Mesenchymal stem cell (in vitro differentiated cells and primary cell): ENCODE results near the gene PTPN14.

Experiments used
- DNase-seq: peaks from one replicate; pipeline ENCODE4 v3.0.0-alpha.2; 2013
- H2AFZ ChIP-seq: one replicate; pipeline ENCODE4 v1.6.1; 2013; ENCODE audit warnings: low read depth, mild to moderate bottlenecking, control low read depth, inconsistent platforms, low read length, moderate library complexity
- H2AK5ac ChIP-seq: 2 replicates; pipeline ENCODE4 v1.6.1; 2013; ENCODE audit warnings: low read length, moderate library complexity, mild to moderate bottlenecking, inconsistent platforms; ENCODE audit not compliant: severe bottlenecking
- H2BK120ac ChIP-seq: one replicate; pipeline ENCODE4 v1.6.1; 2013; ENCODE audit warnings: low read depth, mild to moderate bottlenecking, inconsistent platforms, low read length, moderate library complexity
- H2BK12ac ChIP-seq, 2 experiments: one replicate each; pipeline ENCODE4 v1.6.1; 2013; ENCODE audit warnings: inconsistent platforms in 2 of 2, low read length in 2 of 2, mild to moderate bottlenecking in 2 of 2, moderate library complexity in 2 of 2, control low read depth in 1 of 2
- H2BK15ac ChIP-seq: one replicate; pipeline ENCODE4 v1.6.1; 2013; ENCODE audit warnings: mild to moderate bottlenecking, low read depth, inconsistent platforms; ENCODE audit not compliant: poor library complexity, severe bottlenecking
- H2BK5ac ChIP-seq: 2 replicates; pipeline ENCODE4 v1.6.1; 2013; ENCODE audit warnings: low read depth, mild to moderate bottlenecking, low read length, control low read depth, inconsistent platforms; ENCODE audit not compliant: poor library complexity, severe bottlenecking
- H3K14ac ChIP-seq, 2 experiments: one replicate each; pipeline ENCODE4 v1.6.1; 2013; ENCODE audit warnings: inconsistent platforms in 2 of 2, low read length in 2 of 2, control low read depth in 1 of 2, mild to moderate bottlenecking in 1 of 2, moderate library complexity in 1 of 2
- H3K18ac ChIP-seq, 2 experiments: one replicate each; pipeline ENCODE4 v1.6.1; 2013; ENCODE audit warnings: inconsistent platforms in 2 of 2, low read length in 2 of 2, control low read depth in 1 of 2, low read depth in 1 of 2, mild to moderate bottlenecking in 1 of 2
- H3K23ac ChIP-seq, 2 experiments: one replicate each; pipeline ENCODE4 v1.6.1; 2013; ENCODE audit warnings: inconsistent platforms in 2 of 2, low read length in 2 of 2, mild to moderate bottlenecking in 2 of 2, moderate library complexity in 2 of 2, control low read depth in 1 of 2
- H3K27ac ChIP-seq: 2 replicates; pipeline ENCODE4 v1.5.1; 2013; ENCODE audit warnings: mild to moderate bottlenecking, moderate library complexity, low read length, control low read depth, inconsistent platforms; ENCODE audit not compliant: poor library complexity, severe bottlenecking
- H3K27me3 ChIP-seq, 2 experiments: 2 replicates each; pipeline versions ENCODE4 v1.6.1 to v1.7.0; 2013; ENCODE audit warnings: low read length in 2 of 2, mild to moderate bottlenecking in 2 of 2, moderate library complexity in 2 of 2, control low read depth in 1 of 2, inconsistent platforms in 1 of 2; ENCODE audit not compliant: control insufficient read depth in 1 of 2, insufficient read depth in 1 of 2
- H3K36me3 ChIP-seq, 2 experiments: 2 replicates each; pipeline versions ENCODE4 v1.6.1 to v1.7.0; 2013; ENCODE audit warnings: low read length in 2 of 2, control low read depth in 1 of 2, inconsistent platforms in 1 of 2, low read depth in 1 of 2, mild to moderate bottlenecking in 1 of 2; ENCODE audit not compliant: insufficient read depth in 2 of 2, control insufficient read depth in 1 of 2
- H3K4ac ChIP-seq, 2 experiments: one replicate each; pipeline ENCODE4 v1.6.1; 2013; ENCODE audit warnings: inconsistent platforms in 2 of 2, low read length in 2 of 2, mild to moderate bottlenecking in 2 of 2, moderate library complexity in 2 of 2, control low read depth in 1 of 2, low read depth in 1 of 2
- H3K4me1 ChIP-seq: 2 replicates; pipeline ENCODE4 v1.6.1; 2013; ENCODE audit warnings: low read depth, low read length, control low read depth; ENCODE audit not compliant: control insufficient read depth, insufficient read depth
- H3K4me2 ChIP-seq: 2 replicates; pipeline ENCODE4 v1.6.1; 2013; ENCODE audit warnings: low read length, mild to moderate bottlenecking, inconsistent platforms; ENCODE audit not compliant: poor library complexity, severe bottlenecking
- H3K4me3 ChIP-seq, 2 experiments: 2 replicates each; pipeline versions ENCODE4 v1.5.1 to v1.7.0; 2013; ENCODE audit warnings: low read length in 2 of 2, mild to moderate bottlenecking in 2 of 2, control low read depth in 1 of 2, low read depth in 1 of 2; ENCODE audit not compliant: insufficient read depth in 1 of 2
- H3K79me1 ChIP-seq: replicated peaks from 2 replicates; pipeline ENCODE4 v1.6.1; 2013; ENCODE audit warnings: mild to moderate bottlenecking, control low read depth, low read length, inconsistent platforms; ENCODE audit not compliant: poor library complexity, severe bottlenecking
- H3K9ac ChIP-seq: 2 replicates; pipeline ENCODE4 v1.7.0; 2013; ENCODE audit warnings: mild to moderate bottlenecking, low read length, moderate library complexity
- H3K9me3 ChIP-seq: 2 replicates; pipeline ENCODE4 v1.7.0; 2013; ENCODE audit warnings: mild to moderate bottlenecking, low read length; ENCODE audit not compliant: control insufficient read depth
- H4K8ac ChIP-seq: one replicate; pipeline ENCODE4 v1.6.1; 2013; ENCODE audit warnings: inconsistent platforms, mild to moderate bottlenecking, low read length, moderate library complexity
- H4K91ac ChIP-seq: one replicate; pipeline ENCODE4 v1.6.1; 2013; ENCODE audit warnings: mild to moderate bottlenecking, low read length, inconsistent platforms
- WGBS: methylation state at CpG from one replicate; pipeline ENCODE4 v1.1.7; 2013; ENCODE audit warnings: mixed read lengths; 5-methylcytosine and 5-hydroxymethylcytosine counted together

The PTPN14 gene

DNA sequence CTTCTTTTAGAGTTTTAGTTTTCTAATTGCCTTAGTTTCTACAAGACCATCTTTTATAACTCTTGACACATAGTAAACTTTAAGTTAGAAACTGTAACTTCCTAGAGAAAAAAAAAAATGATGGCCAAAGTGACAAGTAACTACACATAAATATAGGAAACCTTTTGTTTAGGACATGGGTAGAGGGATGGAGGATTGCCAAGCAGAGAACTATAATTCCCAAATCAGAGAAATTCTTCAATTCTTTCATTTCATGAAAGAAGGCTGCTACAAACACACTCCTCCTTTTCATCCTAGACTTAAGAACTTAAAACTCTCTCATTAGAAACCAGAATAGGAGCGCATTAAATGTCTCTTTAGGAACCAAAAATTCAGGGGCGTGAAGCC lies 125.0 kb downstream of the PTPN14 start:
- 82% methylated on average over 2 of the region's 2 CpGs for WGBS
- peak overlapping the region in 1 of 2 experiments; percentile 87 for H2BK12ac ChIP-seq
- H3K18ac ChIP-seq = peak overlapping the region; percentile 71 to 80
- no peak overlapping the region for H3K4me3 ChIP-seq
- peaks cover 17% of the 10 kb centered on the region for H3K4me1 ChIP-seq
- peak overlapping the region; percentile 84 for H3K27ac ChIP-seq
- H4K91ac ChIP-seq = no peak overlapping the region
- H4K8ac ChIP-seq = no peak overlapping the region
- no peak overlapping the region for H3K14ac ChIP-seq
- no peak for DNase-seq
- H3K4me2 ChIP-seq = no peak overlapping the region
- H3K27me3 ChIP-seq = no peaks in the 10 kb centered on the region
- peak overlapping the region; percentile 4 for H3K9ac ChIP-seq
- peak overlapping the region; percentile 91 for H2BK15ac ChIP-seq
- peaks cover 0 to 6% of the 10 kb centered on the region in 2 experiments for H3K36me3 ChIP-seq
- H3K4ac ChIP-seq = peak overlapping the region in 1 of 2 experiments; percentile 82
- H3K9me3 ChIP-seq = no peaks in the 10 kb centered on the region
- H3K79me1 ChIP-seq = no peaks in the 10 kb centered on the region
- H3K23ac ChIP-seq = no peak overlapping the region
- no peak overlapping the region for H2AFZ ChIP-seq
- no peak overlapping the region for H2BK5ac ChIP-seq
- peak overlapping the region; percentile 93 for H2AK5ac ChIP-seq
- H2BK120ac ChIP-seq = no peak overlapping the region

DNA sequence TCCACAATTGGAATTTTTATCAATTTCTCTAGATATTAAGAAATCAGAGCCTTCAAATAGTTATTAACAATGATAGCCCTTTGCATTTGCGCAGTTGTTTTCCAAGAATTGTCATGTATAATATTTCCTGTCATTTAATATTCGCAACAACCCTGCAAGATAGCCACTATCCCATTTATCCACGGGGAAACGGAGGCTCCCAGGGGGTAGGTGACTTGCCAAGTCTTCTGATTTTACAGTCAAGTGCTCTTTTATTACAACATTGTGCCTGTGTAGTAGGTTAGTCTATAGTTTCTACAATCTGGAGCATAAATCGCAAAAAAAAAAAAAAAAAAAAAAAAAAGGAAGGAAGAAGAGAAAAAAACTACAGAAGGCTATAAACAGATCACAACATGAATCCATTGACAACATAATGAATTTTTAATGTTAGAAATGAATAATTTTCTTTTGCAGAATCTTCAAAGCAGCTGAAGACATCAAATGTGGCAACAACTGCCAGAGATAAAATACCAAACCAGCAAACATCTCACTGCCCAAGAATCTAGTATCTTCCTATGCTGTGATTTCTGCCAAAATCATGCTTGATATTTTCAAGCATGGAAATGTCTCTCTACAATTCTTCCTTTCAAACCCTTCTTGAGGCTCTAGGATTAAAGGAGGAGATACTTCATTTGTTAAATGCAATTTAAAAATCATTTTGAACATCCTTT lies 125.5 kb downstream of the PTPN14 start:
- H3K4me1 ChIP-seq = peaks cover 17% of the 10 kb centered on the region
- no peak overlapping the region for H2BK15ac ChIP-seq
- no peak overlapping the region for H2AK5ac ChIP-seq
- H2AFZ ChIP-seq = no peak overlapping the region
- no peak overlapping the region for H3K4me3 ChIP-seq
- H4K91ac ChIP-seq = no peak overlapping the region
- no peak for DNase-seq
- no peak overlapping the region for H3K23ac ChIP-seq
- no peak overlapping the region for H3K18ac ChIP-seq
- no peak overlapping the region for H3K4me2 ChIP-seq
- H3K9me3 ChIP-seq = no peaks in the 10 kb centered on the region
- no peak overlapping the region for H2BK120ac ChIP-seq
- H3K27ac ChIP-seq = peak overlapping the region; percentile 50
- H3K27me3 ChIP-seq = no peaks in the 10 kb centered on the region
- WGBS = 100% methylated on average over 2 of the region's 5 CpGs
- no peak overlapping the region for H2BK12ac ChIP-seq
- H3K9ac ChIP-seq = peak overlapping the region; percentile 4
- H4K8ac ChIP-seq = no peak overlapping the region
- no peak overlapping the region for H2BK5ac ChIP-seq
- H3K79me1 ChIP-seq = no peaks in the 10 kb centered on the region
- no peak overlapping the region for H3K4ac ChIP-seq
- no peak overlapping the region for H3K14ac ChIP-seq
- peaks cover 0 to under 1% of the 10 kb centered on the region in 2 experiments for H3K36me3 ChIP-seq

GRCh38 chr1:214425101-214425500 lies 126.3 kb downstream of the PTPN14 start:
- Histone ChIP-seq H4K91ac (no peak overlapping the region), H2AFZ (no peak overlapping the region), H3K9me3 (no peaks in the 10 kb centered on the region), H3K23ac (no peak overlapping the region), H3K36me3 (no peaks in the 10 kb centered on the region), H3K27me3 (no peaks in the 10 kb centered on the region), H2BK5ac (no peak overlapping the region), H4K8ac (no peak overlapping the region), H2AK5ac (no peak overlapping the region), H2BK120ac (no peak overlapping the region), H3K9ac (no peak overlapping the region), H2BK12ac (no peak overlapping the region), H3K4me2 (no peak overlapping the region), H3K4me3 (no peak overlapping the region), H3K79me1 (no peaks in the 10 kb centered on the region), H3K18ac (no peak overlapping the region), H3K4me1 (peaks cover 17% of the 10 kb centered on the region), H3K27ac (peak overlapping the region; percentile 22), H2BK15ac (no peak overlapping the region), H3K4ac (no peak overlapping the region), H3K14ac (no peak overlapping the region)
- 100% methylated on average over 2 of the region's 2 CpGs for WGBS
- DNase-seq = no peak

- Histone ChIP-seq H3K27ac (peak overlapping the region; percentile 77), H2AK5ac (peak overlapping the region; percentile 23), H3K4me1 (peaks cover 20% of the 10 kb centered on the region)
Measured at GRCh38 chr1:214423045-214423444, 128.4 kb downstream of the PTPN14 start.

More at GRCh38 chr1:214423045-214423444, 128.4 kb downstream of the PTPN14 start:
- Histone ChIP-seq H2AFZ (no peak overlapping the region), H2BK5ac (no peak overlapping the region), H3K23ac (no peak overlapping the region), H3K79me1 (no peaks in the 10 kb centered on the region), H4K8ac (no peak overlapping the region), H3K4me3 (no peak overlapping the region), H2BK12ac (peak overlapping the region in 1 of 2 experiments; percentile 70), H3K9me3 (no peaks in the 10 kb centered on the region), H3K9ac (no peak overlapping the region), H2BK15ac (peak overlapping the region; percentile 6), H3K27me3 (no peaks in the 10 kb centered on the region), H3K36me3 (peaks cover 0 to 1% of the 10 kb centered on the region in 2 experiments), H2BK120ac (no peak overlapping the region), H3K18ac (peak overlapping the region in 1 of 2 experiments; percentile 84), H3K4ac (no peak overlapping the region), H3K14ac (no peak overlapping the region), H3K4me2 (no peak overlapping the region), H4K91ac (peak overlapping the region; percentile 8)
- no peak for DNase-seq
- WGBS = 89% methylated on average over 5 of the region's 5 CpGs
